Measurements from ENCODE around the gene PGGHG.
"Not testable (repeated sequence)": the region's sequence is repeated elsewhere in the genome, so short reads cannot be mapped to it uniquely, and the experiment has no call there.

PGGHG gene

DNA sequence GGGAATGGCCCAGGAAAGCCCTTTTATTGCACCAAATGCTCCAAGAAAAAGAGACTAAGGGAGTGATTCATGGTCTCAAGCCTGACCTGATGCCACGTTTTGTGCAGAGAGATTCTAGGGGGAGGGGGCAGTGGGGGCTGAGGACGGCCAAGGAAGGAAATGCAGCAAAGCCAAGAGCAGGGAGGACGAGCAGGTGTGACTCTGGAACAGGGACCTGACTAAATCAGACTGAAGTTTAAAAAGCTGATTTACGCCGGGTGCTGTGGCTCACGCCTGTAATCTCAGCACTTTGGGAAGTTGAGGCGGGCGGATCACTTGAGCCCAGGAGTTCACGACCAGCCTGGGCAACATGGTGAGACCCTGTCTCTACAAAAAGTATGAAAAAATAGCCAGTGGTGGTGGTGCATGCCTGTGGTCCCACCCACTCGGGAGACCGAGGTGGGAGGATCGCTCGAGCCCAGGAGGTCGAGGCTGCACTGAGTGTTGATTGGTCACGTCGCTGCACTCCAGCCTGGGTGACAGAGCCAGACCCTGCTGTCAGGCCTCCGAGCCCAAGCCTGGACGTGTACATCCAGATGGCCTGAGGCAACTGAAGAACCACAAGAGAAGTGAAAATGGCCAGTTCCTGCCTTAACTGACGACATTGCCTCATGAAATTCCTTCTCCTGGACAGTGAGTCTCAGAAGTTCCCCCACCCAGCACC, 42.6 kb downstream of the PGGHG start:
- no peak for DNase-seq

DNA sequence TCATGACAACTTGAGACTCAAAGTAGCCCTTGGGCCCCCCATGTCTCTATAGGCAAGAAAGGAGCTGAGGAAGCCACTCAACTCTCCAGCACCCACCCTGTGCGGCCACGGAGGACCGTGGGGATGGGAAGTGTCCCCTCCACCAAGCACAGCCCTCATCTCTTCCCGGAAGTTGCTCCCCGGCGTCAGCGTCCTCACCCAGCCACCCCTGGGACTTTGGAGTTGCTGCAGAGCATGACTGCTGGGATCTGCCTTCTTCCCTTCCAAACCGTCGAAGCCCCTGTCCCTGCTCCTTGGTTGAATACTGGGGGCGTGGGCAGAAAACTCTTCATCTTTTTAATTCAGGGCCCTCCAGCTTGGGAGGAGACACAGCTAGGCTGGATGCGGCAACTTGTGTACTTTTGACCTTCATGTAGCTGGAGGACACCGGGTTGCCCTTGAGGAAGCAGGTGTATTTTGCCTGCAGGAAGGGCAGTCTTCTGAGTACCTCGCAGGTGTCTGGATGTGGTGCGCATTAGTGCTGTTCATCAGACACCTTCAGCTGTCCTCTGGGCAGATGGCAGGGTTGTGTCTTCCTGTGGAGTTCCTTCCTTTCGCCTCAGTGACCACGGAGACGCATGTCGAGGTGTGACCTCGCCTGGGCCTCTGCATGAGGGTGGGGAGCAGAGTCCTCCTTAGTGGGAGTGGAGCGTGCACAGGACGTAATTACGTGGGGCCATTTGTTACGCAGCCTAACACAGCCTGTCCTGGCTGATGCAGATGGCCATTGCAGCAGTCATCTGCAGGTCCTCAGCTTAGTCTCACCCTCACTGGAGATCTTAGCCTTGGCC, 43.9 kb downstream of the PGGHG start:
- no peak for DNase-seq

DNA sequence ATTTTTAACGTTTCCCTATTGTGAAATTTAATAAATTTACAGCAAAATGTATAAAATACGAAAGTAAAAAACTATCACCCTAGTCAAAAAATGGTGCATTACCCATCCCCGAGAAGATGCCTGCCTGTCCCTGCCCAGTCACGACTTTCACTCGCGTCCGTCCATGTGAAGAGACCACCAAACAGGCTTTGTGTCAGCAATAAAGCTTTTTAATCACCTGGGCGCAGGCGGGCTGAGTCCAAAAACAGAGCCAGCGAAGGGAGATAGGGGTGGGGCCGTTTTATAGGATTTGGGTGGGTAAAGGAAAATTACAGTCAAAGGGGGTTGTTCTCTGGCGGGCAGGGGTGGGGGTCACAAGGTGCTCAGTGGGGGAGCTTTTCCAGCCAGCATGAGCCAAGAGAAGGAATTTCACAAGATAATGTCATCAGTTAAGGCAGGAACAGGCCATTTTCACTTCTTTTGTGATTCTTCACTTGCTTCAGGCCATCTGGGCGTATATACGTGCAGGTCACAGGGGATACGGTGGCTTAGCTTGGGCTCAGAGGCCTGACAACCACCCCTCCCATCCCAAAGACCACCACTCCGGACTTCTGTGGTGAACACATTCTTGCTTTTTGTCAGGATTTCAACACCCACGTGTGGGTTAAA, 44.8 kb downstream of the PGGHG start:
- DNase-seq, result not testable (repeated sequence)

DNA sequence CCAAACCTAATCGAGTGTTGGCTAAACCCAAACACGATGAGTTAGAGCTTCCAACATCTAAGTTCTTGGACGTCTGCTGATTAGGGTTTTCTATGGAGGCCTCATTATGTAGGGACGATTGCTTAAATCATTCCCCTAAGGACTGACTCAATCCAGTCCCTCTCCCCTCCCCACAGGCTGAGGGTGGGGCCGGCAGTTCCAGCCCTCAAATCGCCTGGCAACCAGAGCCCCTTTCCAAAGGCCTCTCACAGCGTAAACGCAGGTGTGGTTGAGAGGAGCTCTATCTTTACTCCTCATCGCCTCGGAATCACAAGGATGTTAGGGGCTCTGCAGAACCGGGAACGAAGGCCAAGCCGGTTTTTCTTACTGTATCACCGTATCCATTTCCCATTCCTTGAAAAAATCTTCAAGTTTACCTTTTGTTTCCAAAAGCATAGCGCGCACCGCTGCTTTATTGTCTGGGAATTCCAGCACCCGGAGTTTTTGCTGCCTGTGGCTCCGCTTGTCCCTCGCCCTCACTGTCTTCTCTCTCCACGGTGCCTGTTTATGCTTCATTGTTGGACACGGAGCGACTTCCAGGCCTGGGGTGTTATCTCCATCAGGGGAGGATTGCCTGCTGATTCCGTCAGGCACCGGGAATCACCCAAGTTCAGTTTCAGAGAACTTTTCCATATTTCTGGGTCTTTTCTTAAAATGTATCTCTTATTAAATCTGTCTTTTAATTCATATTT, 45.5 kb downstream of the PGGHG start:
- no peak for DNase-seq

DNA sequence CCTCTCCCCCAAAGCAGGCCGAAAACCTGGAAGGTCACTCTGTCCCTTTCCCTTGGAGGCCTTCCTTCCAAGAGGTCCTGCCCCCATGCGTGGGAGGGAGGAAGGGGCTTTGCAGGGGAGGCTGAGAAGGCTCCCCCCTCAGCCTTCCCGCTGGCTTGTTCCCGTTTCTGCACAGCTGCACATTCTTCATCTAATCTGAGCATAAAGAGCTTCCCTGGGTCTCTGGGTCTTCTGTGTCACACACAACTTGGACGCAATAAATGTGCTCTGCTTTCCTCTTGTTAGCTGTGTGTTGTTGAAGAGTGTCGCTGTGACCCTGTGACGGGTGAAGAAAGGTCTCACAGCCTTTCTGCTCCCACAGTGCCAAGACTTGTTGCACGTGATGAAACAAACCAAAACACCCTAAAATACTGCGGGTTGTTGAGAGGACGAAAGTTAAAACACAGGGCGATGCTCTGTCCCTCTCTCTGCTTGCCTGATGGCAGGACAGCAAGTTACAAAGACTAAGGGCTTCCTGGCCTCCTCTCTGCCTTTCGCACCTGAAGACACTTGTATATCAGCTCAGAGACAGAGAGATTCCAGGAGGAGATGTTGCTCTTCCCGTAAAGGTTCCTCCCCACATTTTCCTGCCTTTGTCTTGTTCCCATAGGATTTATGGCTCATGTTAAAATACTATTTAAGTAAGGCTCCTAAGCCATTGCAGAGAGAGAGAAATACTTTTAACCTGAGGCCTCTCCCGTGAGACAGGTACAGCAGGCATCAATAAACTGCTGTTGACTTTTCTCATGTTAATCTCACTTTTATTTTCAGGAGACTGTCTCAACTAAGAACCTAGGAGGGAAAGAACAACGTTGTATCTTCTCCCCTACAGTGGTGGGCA, 47.1 kb downstream of the PGGHG start:
- no peak for DNase-seq

DNA sequence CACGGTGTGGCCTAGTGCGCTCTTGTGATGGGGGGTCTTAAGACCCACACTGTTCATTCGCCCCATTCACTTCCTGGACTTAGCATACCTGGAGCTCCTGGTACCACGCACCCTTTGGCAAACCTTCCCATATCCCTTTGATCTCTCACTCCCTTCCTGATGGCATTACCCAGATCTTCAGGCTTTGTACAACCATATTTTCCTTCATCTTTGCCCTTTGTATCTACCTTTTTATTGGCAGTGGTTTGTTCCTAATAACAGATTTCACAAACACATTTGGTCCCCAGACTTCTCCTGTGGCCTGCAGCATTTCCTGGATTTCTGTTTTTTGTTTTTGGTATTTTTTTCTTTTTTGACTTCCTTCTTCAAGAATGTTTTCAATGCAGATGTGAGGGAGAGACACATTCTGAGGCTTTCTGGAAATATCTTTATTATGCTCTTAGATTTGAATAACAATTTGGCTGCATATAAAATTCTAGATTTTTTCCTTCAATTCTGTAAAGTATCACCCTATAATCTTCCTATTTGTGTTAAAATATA, 47.8 kb downstream of the PGGHG start:
- DNase-seq, result no peak

DNA sequence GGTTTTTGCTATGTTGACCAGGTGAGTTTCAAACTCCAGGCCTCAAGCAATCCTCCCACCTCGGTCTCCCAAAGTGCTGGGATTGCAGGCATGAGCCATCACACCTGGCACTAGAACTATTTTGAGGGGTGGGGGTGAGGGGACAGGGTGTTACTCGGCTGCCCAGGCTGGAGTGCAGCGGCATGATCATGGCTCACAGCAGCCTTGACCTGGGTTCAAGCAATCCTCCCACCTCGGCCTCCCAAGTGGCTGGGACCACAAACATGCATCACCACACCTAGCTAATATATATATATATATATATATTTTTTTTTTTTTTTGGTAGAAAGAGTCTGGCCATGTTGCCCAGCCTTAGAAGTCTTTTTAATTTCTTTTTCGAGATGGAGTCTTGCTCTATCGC, 48.8 kb downstream of the PGGHG start:
- no peak for DNase-seq

DNA sequence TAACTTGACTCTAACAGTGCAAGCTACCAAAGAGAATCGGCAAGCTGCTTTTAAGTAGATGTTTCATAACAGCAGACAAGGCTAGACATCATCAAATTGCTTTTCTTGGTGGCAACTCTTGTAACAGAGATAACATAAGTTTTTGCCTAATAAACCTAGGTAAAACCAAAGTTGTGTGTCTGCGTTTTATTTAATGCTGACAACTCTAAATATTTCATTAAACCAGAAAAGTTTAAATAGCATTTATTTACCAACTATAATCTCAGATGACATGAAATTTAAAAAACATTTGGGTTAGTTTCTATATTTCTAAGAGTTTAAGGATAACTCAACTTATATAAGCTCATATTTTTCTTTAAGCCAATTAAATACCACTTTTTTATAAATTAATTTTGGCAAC, 51.0 kb downstream of the PGGHG start:
- DNase-seq, result no peak

DNA sequence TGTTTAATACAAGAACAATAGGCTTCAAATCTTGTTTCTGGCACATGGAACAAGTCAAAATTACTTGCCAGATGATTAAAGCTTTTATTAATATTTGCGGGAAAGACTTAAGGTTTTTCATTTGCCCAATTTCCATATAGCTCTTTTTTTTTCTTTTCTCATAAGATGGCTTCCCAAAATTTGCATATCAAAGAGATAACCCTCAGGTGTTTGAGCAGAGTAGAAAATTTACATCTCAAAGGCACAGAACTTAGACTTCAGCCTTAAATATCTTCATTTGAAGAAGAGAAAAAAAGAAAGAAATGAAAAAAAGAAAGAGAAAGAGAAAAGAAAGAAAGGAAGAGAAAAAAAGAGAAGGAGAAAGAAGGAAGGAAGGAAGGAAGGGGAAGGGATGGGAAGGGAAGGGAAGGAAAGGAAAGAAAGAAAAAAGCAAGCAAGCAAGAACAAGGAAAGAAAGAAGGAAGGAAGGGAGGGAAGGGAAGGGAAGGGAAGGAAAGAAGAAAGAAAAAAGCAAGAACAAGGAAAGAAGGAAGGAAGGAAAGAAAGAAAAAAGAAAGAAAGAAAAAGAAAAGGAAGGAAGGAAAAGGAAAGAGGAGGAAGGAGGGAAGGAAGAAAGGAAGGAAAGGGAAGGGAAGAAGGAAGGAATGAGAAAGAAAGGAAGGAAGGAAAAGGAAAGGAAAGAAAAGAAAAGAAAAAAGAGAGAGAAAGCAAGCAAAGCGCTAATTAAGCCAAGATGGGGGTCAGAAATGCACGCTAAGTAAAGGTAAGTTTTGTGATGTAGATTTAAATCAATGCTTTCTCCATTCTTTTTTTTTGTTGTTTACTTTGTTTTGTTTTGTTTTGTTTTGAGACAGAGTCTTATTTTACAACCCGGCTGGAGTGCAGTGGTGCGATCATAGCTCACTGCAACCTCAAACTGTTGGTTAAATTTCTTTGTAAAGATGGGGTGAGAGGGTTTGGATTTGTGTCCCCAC, 51.9 kb downstream of the PGGHG start:
- DNase-seq, result no peak

DNA sequence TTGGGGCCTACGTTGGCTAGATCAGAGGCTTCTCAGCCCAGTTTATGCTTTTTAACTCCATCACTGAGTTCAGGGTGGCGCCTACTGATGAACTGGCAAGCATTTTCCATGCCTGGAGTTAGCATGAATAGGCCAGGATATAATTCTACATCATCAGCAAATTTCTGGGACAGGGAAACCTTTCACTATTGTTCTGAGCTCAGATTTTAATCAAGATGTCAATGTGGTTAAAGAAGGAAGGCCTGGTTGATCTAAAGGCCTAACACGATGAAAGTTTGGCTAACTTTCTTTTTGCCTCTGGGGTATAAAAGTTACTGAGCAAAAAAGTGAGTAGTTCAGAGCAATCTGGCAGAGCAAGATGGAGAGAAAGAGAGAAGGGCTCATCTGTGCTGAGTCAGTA, 53.4 kb downstream of the PGGHG start:
- DNase-seq, result no peak

DNA sequence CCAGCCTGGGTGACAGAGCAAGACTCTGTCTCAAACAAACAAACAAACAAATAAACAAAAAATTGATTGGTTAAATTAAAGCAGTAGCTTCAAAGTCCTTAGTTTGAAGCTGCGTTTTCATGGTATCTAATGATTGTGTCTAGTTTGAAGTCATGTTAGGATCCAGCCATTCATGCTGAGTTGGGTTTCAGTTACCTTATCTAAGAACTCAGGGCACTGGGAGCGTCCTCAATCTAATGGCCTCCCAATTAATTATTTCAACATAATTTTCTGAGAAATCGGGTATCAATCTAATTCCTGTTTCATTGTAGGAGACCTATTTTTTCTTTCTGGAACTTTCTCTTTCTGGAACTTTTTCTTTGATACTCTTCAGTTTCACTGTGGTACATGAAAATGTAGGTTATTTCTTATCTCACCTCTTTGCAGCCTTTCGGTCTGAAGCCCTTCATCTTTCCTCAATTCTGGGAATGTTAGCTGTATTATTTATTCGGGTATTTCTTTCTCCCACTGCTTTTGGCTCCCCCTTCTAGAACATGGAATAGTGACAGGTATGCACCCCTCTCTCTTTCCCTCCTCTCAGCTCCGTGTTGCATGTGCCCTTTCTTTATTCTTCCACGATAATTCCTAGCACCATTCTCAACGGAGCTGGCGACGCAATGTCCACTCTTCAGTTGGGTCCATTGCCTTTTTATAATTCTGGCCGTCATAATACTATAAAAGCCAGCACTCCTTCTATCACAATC, 56.1 kb downstream of the PGGHG start:
- no peak for DNase-seq

Data from CD4-positive, alpha-beta T cell treated with Interleukin-4 for 4 hours (primary cell).